Keratinocyte (primary cell): Measurements from ENCODE around the gene KLK8.
A peak's percentile ranks its signal among the peaks of the same experiment; 100 is the strongest.

Experiments
- CTCF ChIP-seq, 3 experiments: IDR thresholded peaks in 1 of 3; conservative IDR thresholded peaks in 1 of 3; optimal IDR thresholded peaks in 1 of 3; 2 replicates in 2 of 3; 3 replicates in 1 of 3; pipeline versions ENCODE3 to v1.5.1; 2011; ENCODE audit warnings: low read length in 3 of 3, mild to moderate bottlenecking in 3 of 3, moderate library complexity in 2 of 3, control low read depth in 1 of 3, inconsistent platforms in 1 of 3; ENCODE audit not compliant: insufficient read depth in 2 of 3; ENCODE audit errors: extremely low read depth in 1 of 3
- EZH2 ChIP-seq: IDR thresholded peaks from one replicate; pipeline ENCODE4 v1.6.1; 2012; ENCODE audit warnings: inconsistent platforms, mild to moderate bottlenecking, low read length, moderate library complexity

GRCh38 chr19:51016798-51017683 lies 15.6 kb upstream of the KLK8 start:
- TF ChIP-seq CTCF (optimal IDR thresholded peaks at IDR 0.05 in 1 of 3, IDR thresholded peaks at IDR 0.05 in 1 of 3, conservative IDR thresholded peaks at IDR 0.05 in 1 of 3; ENCODE audit: extremely low read depth in 1 of 3, insufficient read depth in 2 of 3, low read length in 3 of 3), result peak; percentile 86 to 100 (median 99)
- no peak for TF ChIP-seq EZH2
